Endodermal cell (in vitro differentiated cells): ENCODE data around the gene CDKN1C. TPM values are rescaled to one million over a fixed set of nuclear protein-coding genes. Genes with fewer than 3 reads are reported as not detected.

Source experiments
- DNase-seq: peaks from one replicate; pipeline ENCODE4 v3.0.0-alpha.2; 2017
- H3K27ac ChIP-seq: 2 replicates; pipeline ENCODE4 v1.5.1; 2013; ENCODE audit warnings: mild to moderate bottlenecking, low read depth, low read length, moderate library complexity
- H3K27me3 ChIP-seq: 2 replicates; pipeline ENCODE4 v1.6.1; 2013; ENCODE audit warnings: mild to moderate bottlenecking, low read length, moderate library complexity; ENCODE audit not compliant: insufficient read depth, control insufficient read depth, poor library complexity, severe bottlenecking
- H3K36me3 ChIP-seq: 2 replicates; pipeline ENCODE4 v1.7.0; 2013; ENCODE audit warnings: mild to moderate bottlenecking, low read length, moderate library complexity; ENCODE audit not compliant: control insufficient read depth, insufficient read depth
- H3K4me1 ChIP-seq: one replicate; pipeline ENCODE4 v1.7.0; 2013; ENCODE audit warnings: low read length; ENCODE audit not compliant: control insufficient read depth, insufficient read depth
- H3K4me3 ChIP-seq: 2 replicates; pipeline ENCODE4 v1.5.1; 2013; ENCODE audit warnings: mild to moderate bottlenecking, low read length, moderate library complexity
- H3K9ac ChIP-seq: 2 replicates; pipeline ENCODE4 v1.6.1; 2013; ENCODE audit warnings: mild to moderate bottlenecking, low read length, moderate library complexity; ENCODE audit not compliant: poor library complexity, severe bottlenecking; ENCODE audit errors: extremely low read depth
- H3K9me3 ChIP-seq: 2 replicates; pipeline ENCODE4 v1.6.1; 2013; ENCODE audit warnings: mild to moderate bottlenecking, low read length, moderate library complexity; ENCODE audit not compliant: control insufficient read depth
- H3K27ac Mint-ChIP-seq: 2 replicates; pipeline ENCODE4 v1.8.0; 2020; ENCODE audit warnings: mixed read lengths
- H3K27me3 Mint-ChIP-seq: 2 replicates; pipeline ENCODE4 v1.8.0; 2021; ENCODE audit warnings: mild to moderate bottlenecking, mixed read lengths; ENCODE audit not compliant: insufficient read depth
- H3K36me3 Mint-ChIP-seq: 2 replicates; pipeline ENCODE4 v1.8.0; 2020; ENCODE audit warnings: low read depth, mixed read lengths
- H3K4me1 Mint-ChIP-seq: 2 replicates; pipeline ENCODE4 v1.8.0; 2020; ENCODE audit warnings: mixed read lengths
- H3K4me3 Mint-ChIP-seq: 2 replicates; pipeline ENCODE4 v1.8.0; 2020; ENCODE audit warnings: mild to moderate bottlenecking, moderate library complexity, mixed read lengths
- H3K9me3 Mint-ChIP-seq: 2 replicates; pipeline ENCODE4 v1.8.0; 2020; ENCODE audit warnings: mild to moderate bottlenecking, mixed read lengths
- WGBS, 2 experiments: methylation state at CpG; one replicate each; pipeline versions ENCODE4 v1.1.5 to v1.1.7; 2013; ENCODE audit warnings: missing lambda C conversion rate in 2 of 2, mixed read lengths in 1 of 2; ENCODE audit not compliant: insufficient coverage in 1 of 2, insufficient read length in 1 of 2; 5-methylcytosine and 5-hydroxymethylcytosine counted together
- total RNA-seq, 2 donors: library from RNA; stranded (reverse); fragmentation: NEBNext Ultra II Directional in 1 of 2; extraction: Animal tissue kit (Norgen Biotek cat#: 25700) in 1 of 2; gene quantifications; 2 replicates in 1 of 2; 3 replicates in 1 of 2; pipeline ENCODE4 v1.2.1, GENCODE V29; 2021
- TF ChIP-seq, protein P1 (sequence below): fragments of 200-600 bp; sonication (generic); conservative IDR thresholded peaks from 2 replicates; pipeline ENCODE4 v1.5.0; 2021; ENCODE audit warnings: antibody characterized with exemption, mild to moderate bottlenecking

CDKN1C gene
- total RNA-seq, 2 donors from 2014 or later: 37.6 to 60.9 TPM

DNA sequence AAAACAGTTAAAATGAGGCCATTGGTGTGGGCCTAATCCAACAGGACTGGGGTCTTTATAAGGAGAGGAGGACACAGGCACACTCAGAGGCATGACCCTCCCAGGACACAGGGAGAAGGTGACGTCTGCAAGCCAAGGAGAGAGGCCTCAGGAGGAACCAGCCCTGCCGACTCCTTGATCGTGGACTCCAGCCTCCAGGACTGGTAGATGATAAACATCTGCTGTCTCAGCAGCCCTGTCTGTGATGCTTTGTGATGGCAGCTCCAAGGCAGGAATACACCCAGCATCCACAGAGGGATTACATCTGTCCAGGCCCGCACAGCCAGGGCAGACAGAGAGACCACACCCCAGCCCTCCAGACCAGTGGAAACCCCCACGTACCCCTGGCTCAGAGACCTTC, 18.4 kb downstream of the CDKN1C start:
- peaks cover 10% of the 10 kb centered on the region for H3K9me3 Mint-ChIP-seq

DNA sequence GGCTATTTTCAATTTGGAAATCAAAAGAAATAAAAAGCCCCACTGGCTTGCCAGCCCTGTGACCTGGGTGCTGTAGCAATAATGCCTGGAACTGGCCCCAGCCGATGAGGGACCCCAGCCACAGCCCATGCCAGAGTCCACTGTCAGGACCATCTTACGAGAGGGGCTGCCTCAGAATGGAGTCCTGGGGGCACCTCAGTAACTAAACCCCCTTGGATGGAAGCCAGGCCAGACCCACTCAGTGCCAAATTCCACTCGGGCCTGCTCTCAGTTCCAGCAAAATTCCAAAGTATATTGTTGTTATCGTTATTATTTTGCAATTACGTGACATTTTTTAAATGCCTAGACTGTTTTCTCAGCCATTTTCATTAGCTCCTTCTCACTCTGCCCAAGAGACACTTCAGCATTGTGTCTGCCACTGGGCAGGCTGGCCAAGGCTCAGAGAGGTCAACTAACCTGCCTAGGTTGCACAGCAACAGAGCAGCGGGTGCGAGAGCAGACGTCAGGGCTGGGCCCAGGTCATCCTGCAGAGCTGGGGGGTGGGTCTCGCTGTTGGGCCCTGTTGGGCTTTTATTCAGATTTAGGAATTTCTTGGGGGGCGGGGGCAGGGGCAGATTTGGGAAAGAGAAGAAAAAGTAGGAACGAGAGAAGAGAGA, 19.5 kb downstream of the CDKN1C start:
- Histone ChIP-seq H3K27ac (no peak overlapping the region), H3K27me3 (peaks cover 96% of the 10 kb centered on the region), H3K36me3 (no peaks in the 10 kb centered on the region), H3K9me3 (peaks cover 6% of the 10 kb centered on the region), H3K4me1 (no peaks in the 10 kb centered on the region), H3K4me3 (no peak overlapping the region), H3K9ac (no peak overlapping the region)
- H3K9me3 Mint-ChIP-seq: peaks cover 10% of the 10 kb centered on the region
- H3K36me3 Mint-ChIP-seq: no peaks in the 10 kb centered on the region
- TF ChIP-seq, protein P1, sequence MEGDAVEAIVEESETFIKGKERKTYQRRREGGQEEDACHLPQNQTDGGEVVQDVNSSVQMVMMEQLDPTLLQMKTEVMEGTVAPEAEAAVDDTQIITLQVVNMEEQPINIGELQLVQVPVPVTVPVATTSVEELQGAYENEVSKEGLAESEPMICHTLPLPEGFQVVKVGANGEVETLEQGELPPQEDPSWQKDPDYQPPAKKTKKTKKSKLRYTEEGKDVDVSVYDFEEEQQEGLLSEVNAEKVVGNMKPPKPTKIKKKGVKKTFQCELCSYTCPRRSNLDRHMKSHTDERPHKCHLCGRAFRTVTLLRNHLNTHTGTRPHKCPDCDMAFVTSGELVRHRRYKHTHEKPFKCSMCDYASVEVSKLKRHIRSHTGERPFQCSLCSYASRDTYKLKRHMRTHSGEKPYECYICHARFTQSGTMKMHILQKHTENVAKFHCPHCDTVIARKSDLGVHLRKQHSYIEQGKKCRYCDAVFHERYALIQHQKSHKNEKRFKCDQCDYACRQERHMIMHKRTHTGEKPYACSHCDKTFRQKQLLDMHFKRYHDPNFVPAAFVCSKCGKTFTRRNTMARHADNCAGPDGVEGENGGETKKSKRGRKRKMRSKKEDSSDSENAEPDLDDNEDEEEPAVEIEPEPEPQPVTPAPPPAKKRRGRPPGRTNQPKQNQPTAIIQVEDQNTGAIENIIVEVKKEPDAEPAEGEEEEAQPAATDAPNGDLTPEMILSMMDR: no peak
- 92 to 99% methylated on average over 7 to 11 of the region's 11 CpGs for WGBS, 2 experiments
- no peak for DNase-seq
- no peaks in the 10 kb centered on the region for H3K4me1 Mint-ChIP-seq
- no peak overlapping the region for H3K27ac Mint-ChIP-seq
- peaks cover 81% of the 10 kb centered on the region for H3K27me3 Mint-ChIP-seq
- no peak overlapping the region for H3K4me3 Mint-ChIP-seq

More for the DNA sequence above, 18.4 kb downstream of the CDKN1C start:
- 92 to 95% methylated on average over 5 of the region's 5 CpGs for WGBS, 2 experiments
- Histone ChIP-seq H3K27me3 (peaks cover 96% of the 10 kb centered on the region), H3K9ac (no peak overlapping the region), H3K4me3 (no peak overlapping the region), H3K9me3 (peaks cover 6% of the 10 kb centered on the region), H3K4me1 (no peaks in the 10 kb centered on the region), H3K27ac (peak overlapping the region; percentile 95), H3K36me3 (no peaks in the 10 kb centered on the region)
- no peaks in the 10 kb centered on the region for H3K36me3 Mint-ChIP-seq
- no peaks in the 10 kb centered on the region for H3K4me1 Mint-ChIP-seq
- H3K27me3 Mint-ChIP-seq: peaks cover 82% of the 10 kb centered on the region
- no peak overlapping the region for H3K27ac Mint-ChIP-seq
- no peak overlapping the region for H3K4me3 Mint-ChIP-seq
- TF ChIP-seq, protein P1: no peak
- no peak for DNase-seq

DNA sequence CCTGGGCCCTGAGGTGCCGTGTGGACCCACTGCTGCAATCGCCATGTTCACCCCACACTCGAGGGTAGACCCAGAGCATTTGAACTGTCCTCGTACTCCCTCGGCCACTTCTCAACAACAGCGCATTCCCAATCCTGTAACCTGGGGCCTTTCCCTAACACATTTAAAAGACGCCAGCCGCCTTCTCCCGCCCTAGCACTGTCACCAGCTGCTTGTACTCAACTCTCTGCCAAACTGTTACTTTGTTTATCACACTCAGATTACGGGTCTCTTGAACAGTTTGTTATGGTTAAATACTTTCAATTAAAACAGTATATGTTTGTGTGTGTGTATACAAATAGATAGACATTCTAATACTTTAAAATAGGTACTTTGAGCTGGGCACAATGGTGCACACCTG, 20.7 kb downstream of the CDKN1C start:
- Mint-ChIP-seq H3K9me3 (peaks cover 10% of the 10 kb centered on the region), H3K36me3 (no peaks in the 10 kb centered on the region), H3K27me3 (peaks cover 81% of the 10 kb centered on the region), H3K4me1 (no peaks in the 10 kb centered on the region), H3K4me3 (no peak overlapping the region), H3K27ac (no peak overlapping the region)
- Histone ChIP-seq H3K27ac (no peak overlapping the region), H3K4me3 (no peak overlapping the region), H3K9ac (no peak overlapping the region), H3K4me1 (no peaks in the 10 kb centered on the region), H3K36me3 (no peaks in the 10 kb centered on the region), H3K9me3 (peaks cover 6% of the 10 kb centered on the region), H3K27me3 (peaks cover 96% of the 10 kb centered on the region)
- TF ChIP-seq, protein P1: no peak
- 92 to 95% methylated on average over 9 to 10 of the region's 10 CpGs for WGBS, 2 experiments
- DNase-seq: no peak
